Gastroesophageal sphincter (tissue), 4 donors: Measurements from ENCODE around the gene SPRR3. TPM values are rescaled to one million over a fixed set of nuclear protein-coding genes. Genes with fewer than 3 reads are reported as not detected.

Experiments
- ATAC-seq: fragments of 150-250 bp; one replicate; pipeline ENCODE4 v1.9.1; 2016; ENCODE audit warnings: mild to moderate bottlenecking, moderate library complexity
- H3K27ac ChIP-seq, 4 donors: fragments of 200-600 bp; sonication (generic) in 3 of 4; 1 replicate in 3 of 4; 2 replicates in 1 of 4; pipeline ENCODE4 v1.5.1; 2016 to 2019
- H3K27me3 ChIP-seq: fragments of 200-600 bp; sonication (generic); one replicate; pipeline ENCODE4 v1.5.1; 2019
- H3K36me3 ChIP-seq, 2 donors: fragments of 200-600 bp; sonication (generic); one replicate each; pipeline ENCODE4 v1.5.1; 2019; ENCODE audit warnings: control low read depth in 1 of 2
- H3K4me1 ChIP-seq, 3 donors: fragments of 200-600 bp; sonication (generic); 1 replicate in 2 of 3; 2 replicates in 1 of 3; pipeline ENCODE4 v1.5.1; 2016 to 2019; ENCODE audit warnings: control low read depth in 2 of 3
- H3K4me3 ChIP-seq, 2 donors: fragments of 200-600 bp; sonication (generic); one replicate each; pipeline ENCODE4 v1.5.1; 2019; ENCODE audit warnings: mild to moderate bottlenecking in 1 of 2, moderate library complexity in 1 of 2
- H3K9me3 ChIP-seq, 3 donors: fragments of 200-600 bp; sonication (generic); one replicate each; pipeline ENCODE4 v1.5.1; 2017 to 2019; ENCODE audit warnings: control low read depth in 2 of 3
- CTCF ChIP-seq, 4 experiments: fragments of 200-600 bp in 2 of 4; fragments of 450-650 bp in 2 of 4; sonication (generic) in 1 of 4; IDR thresholded peaks; one replicate each; pipeline ENCODE4 v1.5.1; 2017 to 2019; ENCODE audit warnings: antibody characterized with exemption in 4 of 4, mild to moderate bottlenecking in 2 of 4, moderate library complexity in 2 of 4
- EP300 ChIP-seq: sonication (generic); formaldehyde crosslinking; IDR thresholded peaks from one replicate; pipeline ENCODE4 v1.6.1; 2017; ENCODE audit warnings: antibody characterized with exemption, mild to moderate bottlenecking
- POLR2A ChIP-seq, 2 donors: fragments of 450-650 bp; IDR thresholded peaks; one replicate each; pipeline ENCODE4 v1.6.1; 2017; ENCODE audit warnings: antibody characterized with exemption in 2 of 2, mild to moderate bottlenecking in 2 of 2, moderate library complexity in 1 of 2
- POLR2AphosphoS5 ChIP-seq: sonication (generic); formaldehyde crosslinking; IDR thresholded peaks from one replicate; pipeline ENCODE4 v1.6.1; 2017; ENCODE audit warnings: antibody characterized with exemption
- WGBS, 2 donors: methylation state at CpG; one replicate each; pipeline ENCODE4 v1.1.5; 2018; ENCODE audit warnings: low coverage in 1 of 2; 5-methylcytosine and 5-hydroxymethylcytosine counted together
- total RNA-seq, 4 donors: library from RNA; depleted of rRNA; stranded (reverse); fragments of >200 nt; gene quantifications; one replicate each; pipeline ENCODE4 v1.1.0, GENCODE V29; 2016

Gene SPRR3
- total RNA-seq, 4 donors from 2014 or later: 5.9 to 291 (median 21.5) TPM

- Histone ChIP-seq H3K36me3 (no peaks in the 10 kb centered on the region), H3K4me3 (no peak overlapping the region), H3K27ac (no peak overlapping the region), H3K9me3 (peaks cover 0 to 18% (median 0%) of the 10 kb centered on the region in 3 donors), H3K4me1 (no peaks in the 10 kb centered on the region), H3K27me3 (no peaks in the 10 kb centered on the region)
- TF ChIP-seq POLR2AphosphoS5: no peak
- WGBS, 2 donors: 67 to 86% methylated on average over 1 to 3 of the region's 6 CpGs
- no peak for ATAC-seq
Measured at GRCh38 chr1:152993186-152993585, 8.4 kb upstream of the SPRR3 start.

- H3K4me1 ChIP-seq: no peaks in the 10 kb centered on the region
- 35 to 41% methylated on average over 1 of the region's 1 CpG for WGBS, 2 donors
- peaks cover 0 to 18% (median 0%) of the 10 kb centered on the region in 3 donors for H3K9me3 ChIP-seq
- no peaks in the 10 kb centered on the region for H3K36me3 ChIP-seq
- TF ChIP-seq EP300: no peak
- TF ChIP-seq POLR2A (IDR thresholded peaks at IDR 0.05): no peak
- no peak overlapping the region for H3K4me3 ChIP-seq
- ATAC-seq: no peak
- H3K27ac ChIP-seq: no peak overlapping the region
- no peaks in the 10 kb centered on the region for H3K27me3 ChIP-seq
Measured at GRCh38 chr1:152995842-152996241, 5.7 kb upstream of the SPRR3 start.

GRCh38 chr1:152996633-152997400 is 4.7 kb upstream of the SPRR3 start:
- no peak for TF ChIP-seq EP300
- Histone ChIP-seq H3K4me1 (no peaks in the 10 kb centered on the region), H3K9me3 (peaks cover 0 to 18% (median 0%) of the 10 kb centered on the region in 3 donors), H3K4me3 (no peak overlapping the region), H3K36me3 (no peaks in the 10 kb centered on the region), H3K27me3 (no peaks in the 10 kb centered on the region), H3K27ac (no peak overlapping the region)
- 36 to 38% methylated on average over 4 to 5 of the region's 5 CpGs for WGBS, 2 donors
- ATAC-seq: no peak

- Histone ChIP-seq H3K4me1 (no peaks in the 10 kb centered on the region), H3K9me3 (peaks cover 0 to 18% (median 0%) of the 10 kb centered on the region in 3 donors), H3K27ac (no peak overlapping the region), H3K36me3 (no peaks in the 10 kb centered on the region), H3K4me3 (no peak overlapping the region), H3K27me3 (no peaks in the 10 kb centered on the region)
- WGBS, 2 donors: 38 to 48% methylated on average over 4 to 7 of the region's 7 CpGs
- no peak for ATAC-seq
- no peak for TF ChIP-seq POLR2A (IDR thresholded peaks at IDR 0.05)
- TF ChIP-seq EP300: no peak
- TF ChIP-seq CTCF (IDR thresholded peaks at IDR 0.05): no peak
- TF ChIP-seq POLR2AphosphoS5: no peak
Measured at GRCh38 chr1:152997901-152998300, 3.6 kb upstream of the SPRR3 start.

GRCh38 chr1:152998476-152998875 is 3.1 kb upstream of the SPRR3 start:
- Histone ChIP-seq H3K27me3 (no peaks in the 10 kb centered on the region), H3K4me1 (no peaks in the 10 kb centered on the region), H3K36me3 (no peaks in the 10 kb centered on the region), H3K9me3 (peaks cover 0 to 18% (median 0%) of the 10 kb centered on the region in 3 donors), H3K4me3 (no peak overlapping the region), H3K27ac (no peak overlapping the region)
- no peak for ATAC-seq
- 77 to 100% methylated on average over 2 to 4 of the region's 4 CpGs for WGBS, 2 donors
- TF ChIP-seq EP300 (no peak), POLR2AphosphoS5 (no peak), CTCF (IDR thresholded peaks at IDR 0.05) (no peak), POLR2A (IDR thresholded peaks at IDR 0.05) (no peak)

GRCh38 chr1:152999818-153000217 is 1.7 kb upstream of the SPRR3 start:
- Histone ChIP-seq H3K27me3 (no peaks in the 10 kb centered on the region), H3K36me3 (no peaks in the 10 kb centered on the region), H3K27ac (no peak overlapping the region), H3K9me3 (peaks cover 0 to 16% (median 0%) of the 10 kb centered on the region in 3 donors), H3K4me3 (no peak overlapping the region), H3K4me1 (no peaks in the 10 kb centered on the region)
- no peak for ATAC-seq
- TF ChIP-seq POLR2AphosphoS5 (no peak), POLR2A (IDR thresholded peaks at IDR 0.05) (no peak), CTCF (IDR thresholded peaks at IDR 0.05) (no peak), EP300 (no peak)
- 78 to 81% methylated on average over 3 to 5 of the region's 6 CpGs for whole genome bisulfite sequencing, 2 donors
